Hematopoietic multipotent progenitor cell (in vitro differentiated cells): ENCODE data around the gene PROCR. TPM values are rescaled to one million over a fixed set of nuclear protein-coding genes. Genes with fewer than 3 reads are reported as not detected.
"Not testable (repeated sequence)": the region's sequence is repeated elsewhere in the genome, so short reads cannot be mapped to it uniquely, and the experiment has no call there.

Experiments
- DNase-seq, 3 donors: peaks; one replicate each; pipeline ENCODE4 v3.0.0-alpha.2; 2011 to 2015; ENCODE audit warnings: low read depth in 2 of 3, low spot score in 2 of 3
- small RNA-seq: library from RNA; depleted of rRNA; stranded (forward); fragments of <200 nt; gene quantifications from one replicate; pipeline ENCODE3, GENCODE V24; 2012
- total RNA-seq: library from RNA; depleted of rRNA; stranded (reverse); fragments of >200 nt; gene quantifications from one replicate; pipeline ENCODE4 v1.2.3, GENCODE V29; 2012

Gene PROCR
- total RNA-seq, 1 donor = 5.7 TPM

DNA sequence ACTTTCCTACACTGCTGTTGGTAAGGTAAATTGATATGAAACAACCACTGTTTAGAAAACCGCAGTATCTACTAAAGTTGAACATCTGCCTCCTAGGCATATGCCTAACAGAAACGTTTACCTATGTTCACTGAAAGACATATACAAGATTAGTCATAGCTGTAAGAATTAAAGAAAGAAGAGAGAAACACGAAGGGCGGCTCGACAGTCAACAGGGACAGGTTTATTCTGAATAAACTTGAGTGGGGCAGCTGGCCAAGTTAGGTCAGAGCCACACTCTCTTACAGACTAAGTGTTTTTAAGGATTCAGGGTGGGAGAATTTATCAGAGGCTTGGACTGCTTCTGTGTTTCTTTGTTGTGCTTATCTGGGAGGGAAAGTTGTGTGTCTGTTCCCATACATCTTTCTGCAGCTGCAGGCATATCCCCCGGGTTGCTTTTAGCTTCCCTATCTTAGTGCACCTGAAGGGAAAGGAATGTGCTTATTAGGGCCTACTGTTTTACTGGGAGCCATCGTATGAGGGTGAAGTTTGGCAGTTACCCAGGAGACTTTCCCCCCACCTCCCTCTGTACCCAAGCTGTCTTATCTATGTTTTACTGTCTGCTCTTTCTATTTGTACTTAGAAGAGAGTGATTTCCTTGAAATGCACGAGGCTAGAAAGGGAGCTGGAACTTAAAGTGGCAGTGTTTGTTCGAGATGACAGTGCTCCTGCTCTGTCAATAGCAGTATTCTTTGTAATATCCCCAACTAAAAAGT lies 20.4 kb downstream of the PROCR start:
- no peak for DNase-seq

- DNase-seq = not testable (repeated sequence)
These were observed 21.3 kb downstream of the PROCR start for GRCh38 chr20:35193031-35193791.

GRCh38 chr20:35196313-35196712 lies 24.4 kb downstream of the PROCR start:
- DNase-seq = peak in 1 of 3 donors; percentile 37

DNA sequence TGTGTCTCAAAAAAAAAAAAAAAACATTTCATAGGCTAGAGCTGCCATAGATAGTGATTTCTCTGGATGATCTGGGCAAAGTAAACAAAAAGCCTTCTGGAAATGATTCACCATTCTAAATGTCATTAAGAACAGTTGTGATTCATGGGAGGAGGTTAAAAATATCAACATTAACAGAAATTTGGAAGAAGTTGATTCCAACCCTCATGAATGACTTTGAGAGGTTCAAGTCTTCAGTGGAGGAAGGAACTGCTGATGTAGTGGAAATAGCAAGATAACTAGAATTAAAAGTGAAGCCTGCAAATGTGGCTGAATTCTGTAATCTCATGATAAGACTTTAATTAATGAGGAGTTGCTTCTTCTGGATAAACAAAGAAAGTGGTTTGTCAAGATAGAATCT lies 27.9 kb downstream of the PROCR start:
- no peak for DNase-seq

- DNase-seq = no peak
These were observed 28.4 kb downstream of the PROCR start for GRCh38 chr20:35200267-35200666.

DNA sequence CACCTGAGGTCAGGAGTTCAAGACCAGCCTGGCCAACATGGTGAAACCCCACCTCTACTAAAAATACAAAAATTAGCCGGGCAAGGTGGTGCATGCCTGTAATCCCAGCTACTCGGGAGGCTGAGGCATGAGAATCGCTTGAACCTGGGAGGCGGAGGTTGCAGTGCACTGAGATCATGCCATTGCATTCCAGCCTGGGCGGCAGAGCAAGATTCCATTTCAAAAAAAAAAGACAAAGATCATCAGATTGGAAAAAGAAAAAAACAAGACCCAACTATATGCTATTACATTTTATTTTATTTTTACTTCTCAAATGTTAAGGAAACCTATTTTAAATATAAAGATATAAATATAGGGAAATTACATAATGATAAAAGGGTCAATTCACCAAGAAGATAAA lies 29.6 kb downstream of the PROCR start:
- DNase-seq = not testable (repeated sequence)

DNA sequence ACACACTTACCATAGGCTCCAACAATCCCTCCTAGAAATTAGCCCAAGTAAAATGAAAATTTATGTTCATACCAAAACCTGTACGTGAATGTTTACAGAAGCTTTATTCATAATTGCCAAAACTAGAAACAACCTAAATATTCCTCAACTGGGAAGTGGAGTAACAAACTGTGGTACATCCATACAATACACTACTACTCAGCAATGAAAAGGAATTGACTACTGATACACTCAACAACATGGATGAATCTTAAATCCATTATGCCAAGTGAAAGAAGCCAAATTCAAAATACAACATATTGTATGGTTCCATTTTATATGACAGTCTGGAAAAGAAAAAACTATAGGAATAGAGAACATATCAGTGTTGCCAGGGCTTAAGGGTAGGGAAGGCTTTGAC lies 34.9 kb downstream of the PROCR start:
- DNase-seq = no peak

GRCh38 chr20:35207950-35208611 lies 36.2 kb downstream of the PROCR start:
- peak; percentile 42 to 89 (median 77) for DNase-seq

- no peak for DNase-seq
These were observed 43.4 kb downstream of the PROCR start for GRCh38 chr20:35215066-35215956.

DNA sequence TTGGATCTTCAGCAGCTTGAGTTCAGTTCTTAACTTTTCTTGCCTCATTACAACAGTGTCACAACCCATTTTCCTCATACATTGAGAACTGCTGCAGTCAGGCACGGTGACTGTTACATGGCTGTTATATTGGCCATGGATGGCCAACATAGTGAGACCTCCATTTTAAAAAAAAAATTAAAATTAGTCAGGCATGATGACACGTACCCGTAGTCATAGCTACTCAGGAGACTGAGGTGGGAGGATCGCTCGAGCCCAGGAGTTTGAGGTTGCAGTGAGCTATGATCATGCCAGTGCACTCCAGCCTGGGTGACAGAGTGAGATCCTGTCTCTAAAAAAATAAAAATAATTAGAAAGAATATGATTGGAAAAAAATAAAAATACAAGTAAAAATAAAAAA lies 44.7 kb downstream of the PROCR start:
- no peak for DNase-seq

DNA sequence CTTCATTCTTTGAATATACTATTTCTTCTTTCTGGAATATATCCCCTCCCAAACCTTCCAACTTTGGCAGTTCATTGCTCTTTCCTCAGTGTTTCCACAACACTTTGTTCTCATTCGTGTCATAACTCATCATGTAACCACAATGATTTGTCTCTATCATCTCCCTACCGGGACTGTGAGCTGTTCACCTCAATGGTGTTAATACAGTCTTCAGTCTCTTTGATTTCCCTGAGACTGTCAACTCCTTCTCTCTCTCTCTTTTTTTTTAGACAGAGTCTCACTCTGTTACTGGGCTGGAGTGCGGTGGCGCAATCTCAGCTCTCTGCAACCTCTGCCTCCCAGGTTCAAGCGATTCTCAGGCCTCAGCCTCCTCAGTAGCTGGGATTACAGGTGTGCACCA lies 52.1 kb downstream of the PROCR start:
- DNase-seq = no peak

DNA sequence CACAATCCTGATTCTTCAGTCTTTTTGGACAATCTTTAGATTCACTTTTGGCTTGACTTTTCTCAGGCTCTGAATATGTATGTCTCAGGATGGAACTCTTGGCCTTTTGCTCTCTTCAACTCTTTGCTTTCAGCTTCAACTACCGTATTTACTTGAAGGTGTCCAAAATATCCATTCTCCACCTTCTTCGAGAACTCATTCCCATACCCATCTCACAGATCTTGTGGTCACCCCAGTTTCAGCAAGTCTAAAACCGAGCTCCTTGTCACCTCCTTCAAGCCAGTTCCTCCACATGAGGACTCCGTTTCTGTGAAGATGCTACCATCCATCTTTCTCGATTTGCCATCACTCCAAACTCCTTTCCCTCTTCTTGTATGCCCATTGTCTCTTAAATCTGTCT lies 52.7 kb downstream of the PROCR start:
- no peak for DNase-seq

DNA sequence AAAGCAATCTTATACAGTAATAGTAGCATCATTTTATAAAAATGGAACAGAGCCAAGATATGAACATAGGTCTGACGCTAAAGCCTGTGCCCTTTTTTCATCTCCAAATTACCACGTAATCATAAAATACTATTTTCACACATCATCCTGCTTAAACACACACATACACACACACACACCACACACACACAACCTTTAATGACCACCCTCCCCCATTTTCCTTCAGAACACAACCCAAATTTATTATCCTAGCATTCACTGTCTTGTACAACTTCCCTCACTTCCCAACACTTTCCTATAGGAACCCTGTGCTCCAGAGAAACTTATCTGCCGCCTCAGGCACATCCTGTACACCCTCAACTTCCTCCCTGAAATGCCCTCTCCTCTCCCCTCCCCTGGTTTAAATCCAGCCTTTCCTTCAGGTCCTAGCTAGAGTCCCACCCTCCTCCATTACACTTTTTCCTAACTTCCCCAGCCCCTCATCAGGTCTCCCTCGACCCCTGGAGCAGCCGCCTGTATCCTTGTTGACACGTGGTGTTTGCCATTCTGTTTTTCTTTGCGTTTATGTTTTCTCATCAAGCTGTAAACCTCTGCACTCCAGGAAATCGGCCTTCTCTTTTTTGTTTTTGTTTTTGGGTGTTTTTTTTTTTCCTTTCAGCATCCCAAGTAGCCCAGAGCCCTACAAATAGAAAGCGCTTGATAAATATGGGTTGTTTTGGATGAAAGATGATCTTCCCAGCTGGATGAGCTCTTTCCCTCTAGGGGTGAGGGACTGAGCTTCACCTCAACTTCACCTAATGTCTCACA lies 53.6 kb downstream of the PROCR start:
- peak in 1 of 3 donors; percentile 4 for DNase-seq

- DNase-seq = no peak
These were observed 54.4 kb downstream of the PROCR start, which contains the start of gene MMP24 for GRCh38 chr20:35226126-35226883. TSS of gene MMP24 (plus strand) at chr20:35226690. CDS start at chr20:35226739, 49 bp downstream.

Small RNAs within 50 kb of the gene (small RNA-seq; reads per million reads assigned to genes)
- gene MT1P3 (not detected), gene RNA5SP483 (not detected)

Other genes with a start within 250 kb of the PROCR start
- gene GSS, start 216.3 kb upstream of the PROCR start, total RNA-seq = 52.0 TPM
- gene MYH7B, start 216.2 kb upstream of the PROCR start, total RNA-seq = 0.54 TPM
- gene TRPC4AP, start 79.3 kb upstream of the PROCR start, total RNA-seq = 43.1 TPM
- gene EDEM2, start 24.7 kb upstream of the PROCR start, total RNA-seq = 66.0 TPM
- gene MMP24, start 54.6 kb downstream of the PROCR start, total RNA-seq = under 0.01 TPM
- 20.2 TPM for gene MMP24OS, start 106.0 kb downstream of the PROCR start, total RNA-seq
- gene EIF6, start 112.7 kb downstream of the PROCR start, total RNA-seq = 233 TPM
- gene FAM83C, start 120.4 kb downstream of the PROCR start, total RNA-seq = under 0.01 TPM
- 16.4 TPM for gene UQCC1, start 239.9 kb downstream of the PROCR start, total RNA-seq